H9 (cell line): ENCODE measurements around the gene HOMER1. TPM values are rescaled to one million over a fixed set of nuclear protein-coding genes. Genes with fewer than 3 reads are reported as not detected.

ENCODE experiments used
- DNase-seq: peaks from one replicate; pipeline ENCODE4 v3.0.0-alpha.2; 2017
- H2AFZ ChIP-seq: one replicate; pipeline ENCODE4 v1.6.1; 2013; ENCODE audit warnings: mild to moderate bottlenecking, low read length, control low read depth, moderate library complexity
- H2AK5ac ChIP-seq: 2 replicates; pipeline ENCODE4 v1.6.1; 2013; ENCODE audit warnings: low read length, control low read depth, mixed read lengths; ENCODE audit not compliant: insufficient read length
- H2BK120ac ChIP-seq: one replicate; pipeline ENCODE4 v1.6.1; 2013; ENCODE audit warnings: low read depth, mild to moderate bottlenecking, low read length, control low read depth, inconsistent platforms; ENCODE audit not compliant: poor library complexity, severe bottlenecking
- H2BK12ac ChIP-seq: 2 replicates; pipeline ENCODE4 v1.6.1; 2013; ENCODE audit warnings: low read length, control low read depth, mixed read lengths, low read depth; ENCODE audit not compliant: insufficient read length
- H2BK15ac ChIP-seq: 2 replicates; pipeline ENCODE4 v1.6.1; 2013; ENCODE audit warnings: low read depth, low read length, control low read depth
- H2BK20ac ChIP-seq: one replicate; pipeline ENCODE4 v1.6.1; 2013; ENCODE audit warnings: low read depth, mild to moderate bottlenecking, low read length, control low read depth, inconsistent platforms; ENCODE audit not compliant: poor library complexity, severe bottlenecking
- H2BK5ac ChIP-seq: 2 replicates; pipeline ENCODE4 v1.6.1; 2013; ENCODE audit warnings: low read length, control low read depth, mixed read lengths; ENCODE audit not compliant: insufficient read length
- H3K14ac ChIP-seq: 2 replicates; pipeline ENCODE4 v1.6.1; 2013; ENCODE audit warnings: low read length, control low read depth; ENCODE audit not compliant: insufficient read depth
- H3K18ac ChIP-seq: 2 replicates; pipeline ENCODE4 v1.6.1; 2013; ENCODE audit warnings: low read depth, mild to moderate bottlenecking, mixed read lengths, low read length, control low read depth; ENCODE audit not compliant: insufficient read length
- H3K23ac ChIP-seq: 2 replicates; pipeline ENCODE4 v1.6.1; 2013; ENCODE audit warnings: low read length, control low read depth, mixed read lengths, low read depth; ENCODE audit not compliant: insufficient read length
- H3K23me2 ChIP-seq: 2 replicates; pipeline ENCODE4 v1.6.1; 2013; ENCODE audit warnings: low read depth, mild to moderate bottlenecking, mixed read lengths, low read length, control low read depth; ENCODE audit not compliant: insufficient read length, poor library complexity, severe bottlenecking
- H3K27ac ChIP-seq: 2 replicates; pipeline ENCODE4 v1.5.1; 2013; ENCODE audit warnings: low read length, control low read depth, mixed read lengths, low read depth; ENCODE audit not compliant: insufficient read length
- H3K27me3 ChIP-seq: 2 replicates; pipeline ENCODE4 v1.6.1; 2013; ENCODE audit warnings: low read length, control low read depth, inconsistent platforms; ENCODE audit not compliant: insufficient read depth
- H3K4ac ChIP-seq: 2 replicates; pipeline ENCODE4 v1.6.1; 2013; ENCODE audit warnings: low read depth, mild to moderate bottlenecking, control low read depth, inconsistent platforms, low read length, moderate library complexity
- H3K4me1 ChIP-seq: 2 replicates; pipeline ENCODE4 v1.6.1; 2013; ENCODE audit warnings: low read length, control low read depth, inconsistent platforms; ENCODE audit not compliant: insufficient read depth
- H3K4me2 ChIP-seq: 2 replicates; pipeline ENCODE4 v1.6.1; 2013; ENCODE audit warnings: low read length, control low read depth, mixed read lengths; ENCODE audit not compliant: insufficient read length, insufficient read depth
- H3K56ac ChIP-seq: 2 replicates; pipeline ENCODE4 v1.6.1; 2013; ENCODE audit warnings: low read depth, mild to moderate bottlenecking, mixed read lengths, low read length, control low read depth; ENCODE audit not compliant: insufficient read length
- H3K79me1 ChIP-seq: 2 replicates; pipeline ENCODE4 v1.6.1; 2013; ENCODE audit warnings: low read depth, mild to moderate bottlenecking, moderate library complexity, low read length, control low read depth, inconsistent platforms; ENCODE audit not compliant: insufficient read depth, poor library complexity, severe bottlenecking
- H3K79me2 ChIP-seq: 2 replicates; pipeline ENCODE4 v1.6.1; 2013; ENCODE audit warnings: low read length, control low read depth, inconsistent platforms; ENCODE audit not compliant: insufficient read depth
- H3K9ac ChIP-seq: 2 replicates; pipeline ENCODE4 v1.6.1; 2013; ENCODE audit warnings: low read length, control low read depth, mixed read lengths; ENCODE audit not compliant: insufficient read length; ENCODE audit errors: extremely low read depth
- H3K9me3 ChIP-seq: one replicate; pipeline ENCODE4 v1.6.1; 2013; ENCODE audit warnings: low read depth, low read length, inconsistent platforms; ENCODE audit not compliant: control insufficient read depth
- H3T11ph ChIP-seq: one replicate; pipeline ENCODE4 v1.6.1; 2013; ENCODE audit warnings: mild to moderate bottlenecking, low read length, control low read depth, inconsistent platforms
- H4K20me1 ChIP-seq: one replicate; pipeline ENCODE4 v1.6.1; 2013; ENCODE audit not compliant: control insufficient read depth, insufficient read length, insufficient read depth
- H4K5ac ChIP-seq: 2 replicates; pipeline ENCODE4 v1.6.1; 2013; ENCODE audit warnings: low read depth, mild to moderate bottlenecking, mixed read lengths, low read length, control low read depth; ENCODE audit not compliant: insufficient read length
- H4K8ac ChIP-seq: replicated peaks from 2 replicates; pipeline ENCODE4 v1.6.1; 2013; ENCODE audit warnings: low read length, control low read depth, mixed read lengths, low read depth; ENCODE audit not compliant: insufficient read length
- H4K91ac ChIP-seq: 2 replicates; pipeline ENCODE4 v1.6.1; 2013; ENCODE audit warnings: low read depth, mild to moderate bottlenecking, moderate library complexity, mixed read lengths, low read length, control low read depth; ENCODE audit not compliant: insufficient read length
- H3K27ac Mint-ChIP-seq, 3 experiments: 2 replicates in 2 of 3; 3 replicates in 1 of 3; pipeline ENCODE4 v1.8.0; 2020 to 2021; ENCODE audit warnings: mixed read lengths in 3 of 3, mild to moderate bottlenecking in 1 of 3, moderate library complexity in 1 of 3
- H3K27me3 Mint-ChIP-seq: 2 replicates; pipeline ENCODE4 v1.8.0; 2021; ENCODE audit warnings: low read depth, mild to moderate bottlenecking, moderate library complexity, mixed read lengths
- H3K36me3 Mint-ChIP-seq, 3 experiments: 2 replicates in 2 of 3; 3 replicates in 1 of 3; pipeline ENCODE4 v1.8.0; 2020 to 2021; ENCODE audit warnings: low read depth in 3 of 3, mixed read lengths in 3 of 3; ENCODE audit not compliant: insufficient read depth in 1 of 3
- H3K4me1 Mint-ChIP-seq, 2 experiments: 2 replicates each; pipeline ENCODE4 v1.8.0; 2020; ENCODE audit warnings: mixed read lengths in 2 of 2
- H3K4me3 Mint-ChIP-seq, 2 experiments: 2 replicates in 1 of 2; 3 replicates in 1 of 2; pipeline ENCODE4 v1.8.0; 2020 to 2021; ENCODE audit warnings: mild to moderate bottlenecking in 2 of 2, mixed read lengths in 2 of 2, moderate library complexity in 1 of 2
- H3K9me3 Mint-ChIP-seq, 2 experiments: 2 replicates in 1 of 2; 3 replicates in 1 of 2; pipeline ENCODE4 v1.8.0; 2020; ENCODE audit warnings: mild to moderate bottlenecking in 2 of 2, mixed read lengths in 2 of 2, moderate library complexity in 1 of 2
- CTCF ChIP-seq: fragments of 200-600 bp; sonication (generic); conservative IDR thresholded peaks from 3 replicates; pipeline ENCODE4 v1.8.0; 2021; ENCODE audit warnings: antibody characterized with exemption, mild to moderate bottlenecking
- total RNA-seq: library from RNA; stranded (reverse); gene quantifications from 2 replicates; pipeline ENCODE4 v1.2.1, GENCODE V29; 2021

Gene HOMER1
- total RNA-seq, 1 experiment from 2014 or later: 39.5 TPM

DNA sequence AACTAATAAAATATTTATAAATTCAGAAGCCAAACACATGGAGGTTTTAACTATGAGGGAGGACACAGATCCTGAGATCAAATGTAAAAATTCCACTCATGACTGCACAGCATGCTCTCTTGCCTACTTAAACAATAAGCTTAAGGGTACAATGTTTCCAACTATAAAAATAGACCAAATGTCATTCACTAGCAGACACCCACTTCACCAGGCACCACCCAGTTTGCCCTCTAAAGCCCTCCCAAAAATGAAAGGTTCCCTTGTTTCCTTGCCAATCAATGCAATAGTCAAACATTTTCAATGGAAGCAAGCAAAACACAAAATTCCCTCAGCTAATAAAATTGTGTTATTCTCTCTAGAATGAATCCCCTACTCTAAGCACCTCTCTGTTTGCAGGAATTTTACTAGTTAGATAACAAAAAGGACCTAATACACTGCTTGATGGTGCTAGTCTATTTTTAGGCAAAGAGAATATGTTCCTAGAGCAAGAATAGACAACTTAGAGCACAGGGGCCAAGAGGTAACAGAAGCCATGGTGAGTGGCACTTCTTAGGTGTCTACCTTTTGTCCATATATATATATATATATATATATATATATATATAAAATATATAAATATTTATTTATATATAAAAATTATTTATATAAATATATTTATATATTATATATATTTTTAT lies 135.3 kb downstream of the HOMER1 start:
- Histone ChIP-seq H3K4me1 (no peaks in the 10 kb centered on the region), H3K9me3 (no peaks in the 10 kb centered on the region), H3K23me2 (no peaks in the 10 kb centered on the region), H2BK12ac (no peak overlapping the region), H3K79me2 (no peaks in the 10 kb centered on the region; the same call in 1 of the 2 replicates), H3T11ph (no peak overlapping the region), H2BK120ac (no peak overlapping the region), H2BK5ac (no peak overlapping the region), H3K14ac (no peak overlapping the region), H3K27ac (no peak overlapping the region), H2BK15ac (no peak overlapping the region), H3K27me3 (no peaks in the 10 kb centered on the region), H3K23ac (no peak overlapping the region), H2BK20ac (no peak overlapping the region), H3K56ac (no peak overlapping the region), H3K18ac (no peak overlapping the region), H4K20me1 (peaks cover 3% of the 10 kb centered on the region), H3K4ac (no peak overlapping the region), H3K9ac (no peak overlapping the region), H3K4me2 (no peak overlapping the region), H4K8ac (no peak overlapping the region), H4K91ac (no peak overlapping the region), H2AFZ (no peak overlapping the region), H4K5ac (no peak overlapping the region), H3K79me1 (no peaks in the 10 kb centered on the region), H2AK5ac (no peak overlapping the region)
- Mint-ChIP-seq H3K9me3 (peaks cover 0 to 5% of the 10 kb centered on the region in 2 experiments; a peak in 2 of 5 replicates), H3K36me3 (peaks cover 5 to 18% (median 7%) of the 10 kb centered on the region in 3 experiments; a peak in 5 of 7 replicates), H3K27ac (peak overlapping the region; percentile 23 to 44 (median 44); a peak in 2 of 7 replicates), H3K4me1 (no peaks in the 10 kb centered on the region), H3K4me3 (no peak overlapping the region), H3K27me3 (no peaks in the 10 kb centered on the region)
- TF ChIP-seq CTCF: no peak
- no peak for DNase-seq
